ENCODE results near the gene CFTR. TPM values are rescaled to one million over a fixed set of nuclear protein-coding genes. Genes with fewer than 3 reads are reported as not detected.
"Not testable (repeated sequence)": the region's sequence is repeated elsewhere in the genome, so short reads cannot be mapped to it uniquely, and the experiment has no call there.

Gene CFTR
- 0.16 TPM for total RNA-seq

GRCh38 chr7:117479225-117480054, at the start of gene CFTR:
Gene CFTR, plus strand, starts transcription at chr7:117480025. Its CDS starts 70 bp downstream, at chr7:117480095.
- DNase-seq = no peak

GRCh38 chr7:117435475-117436043, 44.3 kb upstream of the CFTR start:
- DNase-seq = no peak

GRCh38 chr7:117444646-117445045, 35.2 kb upstream of the CFTR start:
- no peak for DNase-seq

DNA sequence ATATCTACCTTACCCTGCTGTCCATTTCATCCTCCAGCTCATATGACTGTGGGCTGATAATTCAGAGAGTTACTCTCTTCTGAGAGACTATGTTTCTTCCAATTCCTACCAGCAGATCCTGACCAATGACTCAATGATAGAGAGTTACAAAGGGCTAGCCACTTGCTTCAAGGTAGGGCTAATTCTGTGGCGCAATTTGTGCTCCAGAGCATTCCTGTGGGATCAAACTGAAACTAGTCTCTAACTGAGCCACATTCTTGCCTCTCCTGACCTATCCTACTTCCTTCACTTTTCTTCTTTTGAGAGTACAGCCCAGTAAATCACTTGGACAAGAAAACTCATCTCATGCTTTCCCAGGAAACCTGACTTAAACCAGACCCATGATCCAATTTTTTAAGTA, 34.6 kb upstream of the CFTR start:
- no peak for DNase-seq

DNA sequence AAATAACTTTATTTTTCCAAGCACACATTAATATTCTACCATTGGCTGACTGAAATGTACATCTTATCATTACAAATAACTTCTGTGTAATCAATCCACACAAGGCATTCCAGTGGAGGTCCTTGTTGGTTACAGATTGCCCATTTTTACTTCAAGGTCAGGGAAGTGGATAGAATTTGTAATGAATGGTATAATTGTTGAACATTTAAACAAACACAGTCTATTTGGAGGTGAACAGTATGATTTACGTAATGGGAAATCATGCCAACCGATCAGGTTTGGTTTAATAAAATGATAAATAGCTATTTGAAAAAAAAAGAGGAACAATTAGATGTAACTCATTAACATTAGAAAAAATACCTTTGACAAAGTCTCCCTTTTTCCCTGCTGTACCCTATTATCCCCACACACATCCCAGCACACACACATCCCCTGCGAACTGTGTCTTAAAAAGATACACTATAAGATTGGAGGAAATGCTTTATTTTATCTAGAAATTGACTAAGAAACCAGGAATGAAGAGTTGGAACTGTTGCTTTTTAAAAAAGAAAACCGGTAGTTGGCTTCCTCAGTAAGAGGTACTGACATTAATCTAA, 33.5 kb upstream of the CFTR start:
- no peak for DNase-seq

GRCh38 chr7:117448655-117449054, 31.2 kb upstream of the CFTR start:
- DNase-seq = no peak

DNA sequence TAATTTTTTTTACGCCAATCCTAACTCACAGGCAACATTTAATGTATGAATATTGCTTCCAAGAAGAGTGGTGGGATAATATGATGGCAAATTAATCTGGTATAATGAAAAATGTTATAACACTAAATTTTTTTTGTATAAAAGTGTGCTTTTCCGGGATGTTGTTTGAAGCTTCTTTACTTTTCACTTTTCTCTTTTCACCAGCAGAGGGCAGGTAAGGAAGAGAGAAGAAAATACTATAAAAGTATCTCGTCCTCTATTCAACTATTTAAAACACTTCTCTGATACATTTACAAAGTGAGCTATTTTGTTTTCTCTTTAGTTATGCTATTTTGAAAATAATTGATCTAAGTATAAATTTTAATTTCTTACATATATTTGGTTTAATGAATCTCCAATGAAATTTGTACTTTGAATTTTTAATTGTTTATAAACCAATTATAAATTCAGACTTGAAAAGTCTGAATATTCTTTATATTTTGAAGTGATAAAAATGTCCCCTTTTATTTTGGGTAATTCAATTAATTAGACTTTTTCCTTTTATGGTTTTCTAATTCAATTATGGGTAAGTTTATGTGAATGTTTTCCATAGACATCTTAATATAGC, 20.7 kb upstream of the CFTR start:
- no peak for DNase-seq

- no peak for DNase-seq
These were observed 20.1 kb upstream of the CFTR start for GRCh38 chr7:117459735-117460134.

DNA sequence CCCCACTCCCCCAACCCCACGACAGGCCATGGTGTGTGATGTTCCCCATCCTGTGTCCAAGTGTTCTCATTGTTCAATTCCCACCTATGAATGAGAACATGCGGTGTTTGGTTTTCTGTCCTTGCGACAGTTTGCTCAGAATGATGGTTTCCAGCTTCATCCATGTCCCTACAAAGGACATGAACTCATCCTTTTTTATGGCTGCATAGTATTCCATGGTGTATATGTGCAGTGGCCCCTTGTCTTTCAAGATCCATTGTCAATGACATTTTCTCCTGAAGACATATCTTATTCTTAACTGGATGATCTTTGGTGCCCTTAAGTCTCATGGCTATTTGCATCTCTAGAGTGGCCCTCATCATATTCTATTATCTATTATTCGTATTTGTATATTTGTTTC, 19.0 kb upstream of the CFTR start:
- not testable (repeated sequence) for DNase-seq

DNA sequence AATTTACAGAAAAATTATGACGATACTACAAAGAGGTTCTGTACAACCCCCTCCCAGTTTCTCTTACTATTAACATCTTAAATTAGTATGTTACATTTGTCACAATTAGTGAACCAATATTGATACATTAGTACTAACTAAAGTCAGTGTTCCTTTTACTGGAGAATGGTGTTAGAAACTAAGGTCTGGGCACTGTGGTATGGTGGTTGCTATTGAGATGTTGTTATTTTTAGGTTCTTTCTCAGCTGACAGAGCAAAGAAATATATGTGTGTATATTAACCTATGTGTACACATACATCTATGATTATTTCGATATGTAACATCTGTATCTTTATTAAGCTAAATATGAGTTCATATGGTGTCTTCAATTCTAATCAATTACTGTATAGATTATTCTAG, 11.7 kb upstream of the CFTR start:
- no peak for DNase-seq

DNA sequence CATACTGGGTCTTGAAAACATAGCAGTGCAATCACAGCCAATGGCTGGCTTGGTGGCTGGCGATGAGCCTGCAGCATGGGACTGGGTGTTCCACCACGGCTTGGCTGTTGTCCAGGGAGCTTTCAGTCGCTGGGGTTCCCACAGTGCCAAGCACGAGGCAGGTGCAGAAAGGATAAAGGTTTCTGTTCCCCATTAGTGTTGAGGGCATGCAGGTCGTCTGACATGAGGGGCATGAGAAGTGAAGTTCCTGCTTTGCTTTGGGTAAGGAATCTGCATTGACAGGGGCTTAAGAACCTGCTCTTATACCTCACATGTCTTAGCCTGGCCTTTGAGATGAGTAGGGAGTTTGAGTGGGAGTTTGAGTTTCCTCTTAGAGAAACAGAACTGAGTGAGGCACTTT, 9.0 kb upstream of the CFTR start:
- no peak for DNase-seq

GRCh38 chr7:117472335-117472734, 7.5 kb upstream of the CFTR start:
- DNase-seq = no peak

DNA sequence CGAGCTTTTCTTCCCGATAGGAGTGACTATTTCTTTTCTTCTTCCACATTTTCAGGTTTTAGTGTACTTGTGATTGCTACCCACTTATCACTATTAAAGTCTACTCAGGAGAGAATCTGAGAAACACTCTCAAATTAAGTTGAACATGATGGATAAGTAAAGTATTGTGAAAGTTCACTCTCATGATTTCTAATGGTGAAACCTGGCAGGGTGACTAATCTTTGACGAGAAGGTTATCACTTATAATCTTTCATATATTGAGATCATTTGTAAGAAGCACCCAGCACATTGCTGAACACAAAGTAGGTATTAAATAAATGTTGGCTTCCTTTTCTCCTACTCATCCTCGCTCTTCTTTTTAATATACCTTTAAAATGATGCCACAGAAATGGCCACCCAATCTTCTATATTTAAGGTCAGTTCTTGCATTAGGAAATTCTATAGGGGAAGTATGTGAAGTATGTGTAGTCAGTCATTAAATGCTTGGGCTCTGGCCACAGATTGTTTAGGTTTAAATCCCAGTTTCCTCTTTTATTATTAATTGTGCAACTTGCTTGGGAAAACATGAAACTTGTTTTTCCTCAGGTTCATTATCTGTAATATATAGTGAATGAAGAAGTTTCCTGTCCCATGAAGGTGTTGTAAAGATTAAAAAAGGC, 3.1 kb upstream of the CFTR start:
- no peak for DNase-seq

GRCh38 chr7:117478836-117479224, 995 bp upstream of the CFTR start:
- no peak for DNase-seq

GRCh38 chr7:117480055-117480362, 184 bp downstream of the CFTR start:
- no peak for DNase-seq

- no peak for DNase-seq
These were observed 1.2 kb downstream of the CFTR start for GRCh38 chr7:117480978-117481377.

GRCh38 chr7:117485118-117485620, 5.3 kb downstream of the CFTR start:
- DNase-seq = no peak

DNA sequence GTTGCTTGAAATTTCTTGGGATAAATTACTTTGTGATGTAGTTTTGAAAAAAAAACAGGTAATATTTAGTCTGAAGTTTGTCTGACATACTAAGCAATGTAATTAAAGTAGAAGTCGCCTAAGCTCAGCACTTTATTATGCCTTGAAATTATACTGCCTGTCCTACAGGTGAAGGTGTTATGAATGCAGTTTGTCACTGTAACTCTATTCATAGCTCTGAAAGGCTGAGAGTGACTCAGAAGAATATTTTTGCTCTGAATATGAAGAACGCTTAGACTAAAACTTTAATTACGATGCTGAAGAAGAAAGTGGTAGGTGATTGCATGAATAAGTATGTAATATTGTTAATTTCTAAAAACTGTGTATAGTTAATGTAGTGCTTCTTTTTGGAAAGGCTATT, 9.2 kb downstream of the CFTR start:
- no peak for DNase-seq

GRCh38 chr7:117489430-117489829, 9.6 kb downstream of the CFTR start:
- DNase-seq = no peak

GRCh38 chr7:117489911-117490310, 10.1 kb downstream of the CFTR start:
- DNase-seq = no peak

DNA sequence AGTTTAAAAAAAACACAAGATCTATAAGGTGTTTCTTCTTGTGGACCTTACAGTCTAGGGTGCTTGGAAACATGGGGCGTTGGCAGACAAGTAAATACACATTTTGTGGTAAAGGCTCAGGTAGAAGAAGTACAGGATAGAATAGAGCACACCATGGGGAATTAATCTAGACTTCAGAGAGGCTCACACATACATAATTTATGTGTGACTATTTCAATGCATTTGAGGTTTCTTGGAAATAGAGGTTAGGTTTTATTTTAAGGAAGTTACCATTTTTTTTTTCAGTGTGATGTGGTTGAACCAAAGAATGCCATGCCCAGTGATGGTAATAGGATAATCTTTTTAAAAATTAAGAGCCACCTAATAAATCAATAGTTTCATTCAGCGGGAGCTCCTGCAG, 12.8 kb downstream of the CFTR start:
- DNase-seq = no peak

DNA sequence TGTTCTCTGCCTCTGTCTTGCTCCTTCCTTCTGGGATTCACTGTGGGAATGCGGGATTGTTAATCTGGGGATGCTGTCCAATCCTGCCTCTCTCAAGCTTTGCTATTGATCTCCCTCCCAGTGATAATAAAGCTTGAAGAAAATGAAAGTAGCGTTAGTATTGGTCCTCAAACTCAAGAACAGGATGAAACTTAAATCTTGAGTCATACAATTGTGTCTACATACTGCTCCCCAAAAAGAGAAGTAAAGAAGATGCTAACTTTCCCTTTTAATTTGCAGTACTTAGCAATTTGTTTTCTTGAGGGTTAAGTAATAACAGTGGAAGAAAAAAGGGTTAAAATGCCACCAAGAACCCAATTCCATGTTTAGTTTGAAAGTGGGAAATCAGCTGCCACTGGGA, 13.6 kb downstream of the CFTR start:
- DNase-seq = no peak

GRCh38 chr7:117495308-117495707, 15.5 kb downstream of the CFTR start:
- no peak for DNase-seq
